ENCODE measurements around the gene BMF.

Gene BMF

DNA sequence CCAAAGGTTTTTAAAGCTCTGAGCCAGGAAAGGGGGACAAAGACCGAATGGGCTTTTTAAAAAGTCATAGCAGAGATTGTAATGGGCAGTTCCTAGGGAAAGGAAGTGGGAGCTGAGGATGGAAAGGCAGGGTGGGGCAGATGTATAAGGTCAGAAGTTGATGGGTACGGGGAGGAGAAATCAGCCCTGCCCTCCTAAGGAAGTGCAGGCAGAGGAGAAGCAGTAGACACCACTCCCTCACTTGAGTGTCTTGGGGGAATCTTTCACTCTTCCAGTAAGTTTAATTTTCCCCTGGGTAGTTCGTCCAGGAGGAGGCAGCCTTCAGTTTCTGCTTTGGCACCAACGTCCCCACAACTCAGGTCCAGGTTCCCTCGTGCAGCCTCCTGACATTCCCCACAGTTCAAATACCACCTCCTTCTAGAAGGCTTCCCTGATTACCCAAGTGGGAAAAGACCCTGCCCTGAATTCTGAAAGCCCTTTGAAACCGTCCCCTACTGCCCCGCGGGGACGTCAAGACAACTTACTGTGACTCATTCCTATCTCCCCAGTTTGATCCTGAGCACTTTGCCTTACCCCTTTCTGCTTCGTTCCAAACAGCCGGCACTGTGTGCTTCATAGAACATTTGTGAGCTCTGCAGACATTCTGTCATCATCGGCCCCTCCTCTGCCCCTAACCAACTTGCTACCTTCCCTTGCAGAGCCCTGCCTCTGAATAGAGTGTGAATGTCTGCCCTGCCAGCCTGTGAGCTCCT lies 55.4 kb downstream of the BMF start:
- peak; percentile 30; the same call in 1 of the 2 replicates for TF ChIP-seq CTCF (IDR thresholded peaks at IDR 0.05; ENCODE audit: low read depth, low read length)
- DNase-seq: no peak
- H3K36me3 ChIP-seq: no peaks in the 10 kb centered on the region
- no peaks in the 10 kb centered on the region for H3K27me3 ChIP-seq (ENCODE audit: insufficient read depth, low read depth, severe bottlenecking)
- no peak overlapping the region for H3K4me3 ChIP-seq (ENCODE audit: low read depth, low read length)
- H3K27ac ChIP-seq: no peak overlapping the region
- H3K9me3 ChIP-seq (ENCODE audit: severe bottlenecking): no peaks in the 10 kb centered on the region

- Histone ChIP-seq H3K36me3 (no peaks in the 10 kb centered on the region), H3K9me3 (ENCODE audit: severe bottlenecking) (no peaks in the 10 kb centered on the region), H3K4me3 (ENCODE audit: low read depth, low read length) (no peak overlapping the region), H3K27me3 (ENCODE audit: insufficient read depth, low read depth, severe bottlenecking) (no peaks in the 10 kb centered on the region), H3K27ac (no peak overlapping the region)
- DNase-seq: no peak
- no peak for TF ChIP-seq CTCF (IDR thresholded peaks at IDR 0.05; ENCODE audit: low read depth, low read length)
Measured at GRCh38 chr15:40052604-40053003, 56.1 kb downstream of the BMF start.

GRCh38 chr15:40051616-40052415 lies 56.9 kb downstream of the BMF start:
- Histone ChIP-seq H3K9me3 (ENCODE audit: severe bottlenecking) (no peaks in the 10 kb centered on the region), H3K27me3 (ENCODE audit: insufficient read depth, low read depth, severe bottlenecking) (no peaks in the 10 kb centered on the region), H3K27ac (no peak overlapping the region), H3K4me3 (ENCODE audit: low read depth, low read length) (no peak overlapping the region), H3K36me3 (no peaks in the 10 kb centered on the region)
- TF ChIP-seq CTCF (IDR thresholded peaks at IDR 0.05; ENCODE audit: low read depth, low read length): no peak
- no peak for DNase-seq

DNA sequence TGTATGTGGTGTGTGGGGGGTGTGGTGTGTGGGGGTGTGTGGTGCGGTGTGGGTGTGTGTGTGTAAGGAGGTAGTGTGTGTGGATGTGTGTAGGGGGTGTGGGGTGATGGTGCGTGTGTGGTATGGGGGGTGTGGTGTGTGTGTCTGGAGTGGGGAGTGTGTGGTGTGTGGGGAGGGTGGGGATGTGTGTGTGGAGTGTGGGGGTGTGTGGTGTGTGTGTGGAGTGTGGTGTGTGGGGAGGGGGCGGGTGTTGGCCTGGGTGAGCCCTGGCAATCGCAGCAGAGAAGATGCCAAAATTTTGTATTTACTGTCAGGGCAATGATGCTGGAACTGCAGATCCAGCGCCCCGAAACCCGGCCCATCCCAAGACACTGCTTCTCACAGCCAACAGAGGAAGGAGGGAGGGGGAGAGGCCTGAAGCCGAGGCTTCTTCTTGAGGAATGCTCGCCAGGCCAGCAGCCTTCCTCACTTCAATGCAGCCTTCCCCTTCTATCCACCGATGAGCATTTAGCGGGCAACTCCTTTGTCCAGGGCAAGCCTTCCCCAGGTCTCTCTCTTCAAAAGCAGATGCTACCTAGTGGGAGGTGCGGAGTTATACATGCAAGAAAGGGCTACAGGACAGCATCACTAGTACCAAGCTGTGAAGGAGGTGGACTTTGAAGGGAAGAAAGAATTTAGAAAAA lies 57.8 kb downstream of the BMF start:
- no peaks in the 10 kb centered on the region for H3K27me3 ChIP-seq (ENCODE audit: insufficient read depth, low read depth, severe bottlenecking)
- H3K36me3 ChIP-seq: no peaks in the 10 kb centered on the region
- no peaks in the 10 kb centered on the region for H3K9me3 ChIP-seq (ENCODE audit: severe bottlenecking)
- TF ChIP-seq CTCF (IDR thresholded peaks at IDR 0.05; ENCODE audit: low read depth, low read length): no peak
- no peak for DNase-seq
- H3K27ac ChIP-seq: no peak overlapping the region
- H3K4me3 ChIP-seq (ENCODE audit: low read depth, low read length): no peak overlapping the region

DNA sequence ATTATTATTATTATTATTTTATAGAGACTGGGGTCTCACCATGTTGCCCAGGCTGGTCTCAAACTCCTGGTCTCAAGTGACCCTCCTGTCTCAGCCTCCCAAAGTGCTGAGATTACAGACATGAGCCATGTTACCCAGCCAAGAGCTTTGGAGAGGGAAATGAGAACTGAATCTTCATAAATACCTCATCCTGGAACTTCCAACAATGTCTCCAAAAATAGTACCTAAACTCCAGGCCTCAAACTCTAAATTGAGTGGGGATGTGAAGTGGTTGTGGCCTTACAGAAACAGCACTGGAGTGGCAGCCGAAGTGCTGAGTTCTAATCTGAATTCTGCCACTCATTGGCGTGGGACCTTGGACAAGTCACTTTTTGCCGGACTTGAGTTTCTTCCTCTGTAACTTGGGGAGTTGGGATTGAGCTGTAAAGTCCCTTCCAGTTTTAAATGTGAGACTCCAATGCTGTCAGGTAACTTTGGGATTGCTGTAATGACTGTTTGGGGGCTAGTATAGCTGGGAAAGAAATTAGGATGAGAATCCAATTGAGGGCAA lies 59.7 kb downstream of the BMF start:
- Histone ChIP-seq H3K27me3 (ENCODE audit: insufficient read depth, low read depth, severe bottlenecking) (no peaks in the 10 kb centered on the region), H3K9me3 (ENCODE audit: severe bottlenecking) (no peaks in the 10 kb centered on the region), H3K4me3 (ENCODE audit: low read depth, low read length) (no peak overlapping the region), H3K27ac (no peak overlapping the region), H3K36me3 (no peaks in the 10 kb centered on the region)
- no peak for TF ChIP-seq CTCF (IDR thresholded peaks at IDR 0.05; ENCODE audit: low read depth, low read length)
- DNase-seq: no peak
